DOHH2 (cell line): ENCODE data around the gene TNFRSF9.

Experiments used
- H3F3A ChIP-seq: fragments of 200-600 bp; sonication (generic), shearing (Covaris generic); 2 replicates; pipeline ENCODE4 v1.6.0; 2016; ENCODE audit warnings: antibody characterized with exemption, mild to moderate bottlenecking; ENCODE audit not compliant: control insufficient read depth, insufficient read depth
- H3K27ac ChIP-seq: fragments of 200-600 bp; sonication (generic); 2 replicates; pipeline ENCODE4 v1.5.1; 2014; ENCODE audit warnings: low read depth, mild to moderate bottlenecking, low read length, moderate library complexity
- H3K27me3 ChIP-seq: fragments of 200-600 bp; sonication (generic); 2 replicates; pipeline ENCODE4 v1.6.1; 2014; ENCODE audit warnings: mild to moderate bottlenecking, low read length, mixed read lengths; ENCODE audit not compliant: control insufficient read depth
- H3K36me3 ChIP-seq: fragments of 200-600 bp; sonication (generic); 2 replicates; pipeline ENCODE4 v1.6.1; 2014; ENCODE audit warnings: mild to moderate bottlenecking, low read length, moderate library complexity, mixed read lengths; ENCODE audit not compliant: control insufficient read depth
- H3K4me1 ChIP-seq: fragments of 200-600 bp; sonication (generic); 2 replicates; pipeline ENCODE4 v1.6.1; 2014; ENCODE audit warnings: mild to moderate bottlenecking, low read length, mixed read lengths; ENCODE audit not compliant: control insufficient read depth
- H3K4me2 ChIP-seq: fragments of 200-600 bp; sonication (generic); 2 replicates; pipeline ENCODE4 v1.6.0; 2014; ENCODE audit warnings: mild to moderate bottlenecking, low read length, moderate library complexity
- H3K4me3 ChIP-seq: fragments of 200-600 bp; sonication (generic); 2 replicates; pipeline ENCODE4 v1.5.1; 2014; ENCODE audit warnings: mild to moderate bottlenecking, low read length, mixed read lengths
- H3K79me2 ChIP-seq: fragments of 200-600 bp; sonication (generic); 2 replicates; pipeline ENCODE4 v1.6.1; 2014; ENCODE audit warnings: mild to moderate bottlenecking, low read length, mixed read lengths; ENCODE audit not compliant: control insufficient read depth
- H3K9me2 ChIP-seq: fragments of 200-600 bp; sonication (generic); replicated peaks from 2 replicates; pipeline ENCODE4 v1.6.1; 2014; ENCODE audit warnings: mild to moderate bottlenecking, low read length, mixed read lengths; ENCODE audit not compliant: control insufficient read depth
- H3K9me3 ChIP-seq: fragments of 200-600 bp; sonication (generic); 2 replicates; pipeline ENCODE4 v1.6.1; 2014; ENCODE audit warnings: antibody characterized with exemption, low read length, mixed read lengths; ENCODE audit not compliant: control insufficient read depth, insufficient read depth
- H4K20me1 ChIP-seq: fragments of 200-600 bp; sonication (generic); 2 replicates; pipeline ENCODE4 v1.6.0; 2014; ENCODE audit warnings: low read depth, mild to moderate bottlenecking, antibody characterized with exemption, low read length, moderate library complexity; ENCODE audit not compliant: control insufficient read depth, insufficient read depth
- EZH2phosphoT487 ChIP-seq: fragments of 200-600 bp; sonication (generic); IDR thresholded peaks from 2 replicates; pipeline ENCODE4 v1.6.1; 2017; ENCODE audit warnings: borderline replicate concordance, mild to moderate bottlenecking, antibody characterized with exemption, low read length, moderate library complexity, mixed read lengths
- TF ChIP-seq, protein P1 (sequence below): fragments of 200-600 bp; sonication (generic); IDR thresholded peaks from one replicate; pipeline ENCODE4 v1.5.1; 2014; ENCODE audit warnings: antibody characterized with exemption, mild to moderate bottlenecking, low read depth, low read length; ENCODE audit not compliant: poor library complexity, severe bottlenecking

The TNFRSF9 gene

DNA sequence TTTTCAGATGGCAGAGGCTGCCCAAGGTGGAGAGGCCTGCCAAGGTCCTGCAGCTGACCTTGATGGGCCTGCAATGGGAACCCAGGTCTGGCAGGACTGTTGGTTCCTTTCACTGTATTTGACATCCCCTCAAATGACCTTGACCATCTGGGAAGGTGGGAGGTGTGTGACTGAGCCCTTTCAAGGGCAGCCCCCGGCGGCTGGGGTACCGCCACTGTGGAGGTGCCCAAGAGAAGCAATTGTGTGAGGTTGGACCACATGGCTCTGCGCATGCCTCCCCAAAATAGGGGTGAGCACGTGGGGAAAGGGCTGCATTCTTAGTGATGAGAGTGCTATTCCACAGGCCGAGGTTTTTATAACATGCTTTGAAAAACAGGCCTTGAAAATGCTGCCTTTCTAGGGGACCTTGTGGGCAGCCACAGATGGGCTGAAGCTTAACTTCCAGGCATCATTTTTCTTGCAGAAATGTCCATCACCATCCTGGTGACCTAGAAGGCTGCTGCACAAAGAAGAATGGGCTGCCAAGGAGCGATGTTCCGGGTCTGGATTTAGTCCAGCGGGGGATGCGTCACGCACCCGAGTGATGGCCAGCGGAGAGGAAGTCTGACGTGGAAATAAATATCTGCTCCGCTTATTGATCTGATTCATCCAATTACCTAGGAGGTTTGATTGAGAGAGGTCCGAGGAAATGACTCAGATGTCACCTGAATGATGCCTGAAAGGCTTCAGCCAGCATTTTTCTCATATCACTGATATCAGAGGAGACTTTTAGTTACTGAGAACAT, 71.3 kb downstream of the TNFRSF9 start:
- Histone ChIP-seq H3K4me1 (no peaks in the 10 kb centered on the region), H3K9me3 (no peaks in the 10 kb centered on the region), H3K36me3 (no peaks in the 10 kb centered on the region), H3F3A (no peaks in the 10 kb centered on the region), H3K4me2 (no peak overlapping the region), H3K79me2 (no peaks in the 10 kb centered on the region), H3K27ac (no peak overlapping the region), H4K20me1 (no peaks in the 10 kb centered on the region), H3K4me3 (no peak overlapping the region), H3K9me2 (no peaks in the 10 kb centered on the region), H3K27me3 (no peaks in the 10 kb centered on the region)
- TF ChIP-seq, protein P1, sequence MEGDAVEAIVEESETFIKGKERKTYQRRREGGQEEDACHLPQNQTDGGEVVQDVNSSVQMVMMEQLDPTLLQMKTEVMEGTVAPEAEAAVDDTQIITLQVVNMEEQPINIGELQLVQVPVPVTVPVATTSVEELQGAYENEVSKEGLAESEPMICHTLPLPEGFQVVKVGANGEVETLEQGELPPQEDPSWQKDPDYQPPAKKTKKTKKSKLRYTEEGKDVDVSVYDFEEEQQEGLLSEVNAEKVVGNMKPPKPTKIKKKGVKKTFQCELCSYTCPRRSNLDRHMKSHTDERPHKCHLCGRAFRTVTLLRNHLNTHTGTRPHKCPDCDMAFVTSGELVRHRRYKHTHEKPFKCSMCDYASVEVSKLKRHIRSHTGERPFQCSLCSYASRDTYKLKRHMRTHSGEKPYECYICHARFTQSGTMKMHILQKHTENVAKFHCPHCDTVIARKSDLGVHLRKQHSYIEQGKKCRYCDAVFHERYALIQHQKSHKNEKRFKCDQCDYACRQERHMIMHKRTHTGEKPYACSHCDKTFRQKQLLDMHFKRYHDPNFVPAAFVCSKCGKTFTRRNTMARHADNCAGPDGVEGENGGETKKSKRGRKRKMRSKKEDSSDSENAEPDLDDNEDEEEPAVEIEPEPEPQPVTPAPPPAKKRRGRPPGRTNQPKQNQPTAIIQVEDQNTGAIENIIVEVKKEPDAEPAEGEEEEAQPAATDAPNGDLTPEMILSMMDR: no peak
- no peak for TF ChIP-seq EZH2phosphoT487

DNA sequence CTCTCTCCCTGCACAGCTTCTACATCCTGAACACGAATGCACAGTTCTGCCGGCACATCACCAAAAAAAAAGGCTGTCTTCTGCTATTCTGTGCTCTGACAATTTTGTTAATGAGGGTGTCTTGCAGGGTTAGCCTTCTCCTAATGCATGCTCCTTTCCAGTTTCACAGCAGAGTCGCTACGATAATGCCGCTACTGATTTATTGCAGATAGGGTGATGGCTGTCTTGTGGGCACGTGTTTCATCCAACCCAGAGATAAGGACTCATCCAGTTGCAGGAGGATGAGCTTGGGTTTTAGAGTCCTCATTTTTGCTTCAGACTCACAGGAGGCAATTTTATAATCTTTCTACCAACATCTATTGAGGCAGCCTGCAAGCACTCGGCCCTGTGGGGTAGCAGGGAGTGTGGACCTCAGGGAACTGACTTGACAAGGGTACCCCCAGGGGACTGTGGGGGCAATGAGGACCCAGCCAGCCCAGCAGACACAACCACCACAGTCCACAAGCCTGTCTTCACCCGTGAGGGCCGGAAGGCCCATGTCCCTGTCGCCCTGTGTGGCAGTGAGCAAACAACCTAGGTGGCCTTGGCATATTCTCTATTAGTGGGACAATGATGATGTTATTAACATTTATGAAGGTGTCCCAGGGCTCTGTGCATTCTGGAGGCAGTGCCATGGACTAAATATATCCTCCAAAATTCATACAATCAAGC, 72.4 kb downstream of the TNFRSF9 start:
- no peak for TF ChIP-seq EZH2phosphoT487
- TF ChIP-seq, protein P1: no peak
- H3K9me2 ChIP-seq: no peaks in the 10 kb centered on the region

DNA sequence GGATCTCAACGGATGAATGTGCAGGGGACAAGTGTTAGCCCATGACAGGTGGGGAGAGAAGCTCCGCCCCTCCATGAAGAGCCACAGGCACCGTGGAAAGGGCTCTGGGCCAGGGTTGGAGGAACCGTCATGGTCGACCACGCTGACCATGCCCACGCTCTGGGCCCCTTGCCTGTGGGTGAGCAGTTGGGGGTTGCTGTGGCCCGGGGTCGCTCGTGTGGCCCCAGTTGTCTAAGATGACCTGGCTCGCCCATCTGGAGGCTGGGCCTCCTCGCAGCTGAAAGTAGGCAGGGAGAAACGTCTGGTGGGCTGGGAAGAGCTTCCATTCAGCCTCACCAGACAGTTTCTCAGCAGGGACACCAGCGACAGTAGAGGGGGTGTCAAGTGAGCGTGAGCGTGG, 74.7 kb downstream of the TNFRSF9 start:
- H3F3A ChIP-seq: no peaks in the 10 kb centered on the region
- no peak overlapping the region for H3K4me3 ChIP-seq
- no peaks in the 10 kb centered on the region for H4K20me1 ChIP-seq
- TF ChIP-seq EZH2phosphoT487: no peak
- TF ChIP-seq, protein P1: no peak
- no peaks in the 10 kb centered on the region for H3K36me3 ChIP-seq
- H3K79me2 ChIP-seq: no peaks in the 10 kb centered on the region
- no peaks in the 10 kb centered on the region for H3K27me3 ChIP-seq
- H3K27ac ChIP-seq: no peak overlapping the region
- H3K9me3 ChIP-seq: no peaks in the 10 kb centered on the region
- no peaks in the 10 kb centered on the region for H3K4me1 ChIP-seq
- no peaks in the 10 kb centered on the region for H3K9me2 ChIP-seq
- H3K4me2 ChIP-seq: no peak overlapping the region

More for the DNA sequence above, 72.4 kb downstream of the TNFRSF9 start:
- no peaks in the 10 kb centered on the region for H3K9me3 ChIP-seq
- no peak overlapping the region for H3K4me3 ChIP-seq
- H3K4me1 ChIP-seq: no peaks in the 10 kb centered on the region
- H3K36me3 ChIP-seq: no peaks in the 10 kb centered on the region
- no peak overlapping the region for H3K27ac ChIP-seq
- no peaks in the 10 kb centered on the region for H3F3A ChIP-seq
- no peaks in the 10 kb centered on the region for H3K27me3 ChIP-seq
- no peaks in the 10 kb centered on the region for H3K79me2 ChIP-seq
- no peaks in the 10 kb centered on the region for H4K20me1 ChIP-seq
- no peak overlapping the region for H3K4me2 ChIP-seq
